Measurements from ENCODE around the gene MCTP1. TPM values are rescaled to one million over a fixed set of nuclear protein-coding genes. Genes with fewer than 3 reads are reported as not detected.

Gene MCTP1
- total RNA-seq, 1 experiment from 2014 or later, result 0.44 TPM

- TF ChIP-seq ZNF274 (IDR thresholded peaks at IDR 0.05; ENCODE audit: low read depth, low read length), result no peak
- TF ChIP-seq YY1 (IDR thresholded peaks at IDR 0.05; ENCODE audit: extremely low read depth, insufficient replicate concordance, low read depth, low read length), result no peak
Measured at GRCh38 chr5:95163079-95163478, 121.8 kb downstream of the MCTP1 start (continued).

GRCh38 chr5:95162231-95162992 lies 122.5 kb downstream of the MCTP1 start:
- no peak overlapping the region for H2AFZ ChIP-seq (ENCODE audit: low read depth, low read length, poor library complexity, severe bottlenecking)
- no peak overlapping the region for H3K4me3 ChIP-seq (replicated peaks in 1 of 2; ENCODE audit: low read depth in 1 of 2, low read length in 2 of 2)
- no peaks in the 10 kb centered on the region for H3K9me3 ChIP-seq (ENCODE audit: control insufficient read depth in 1 of 2, insufficient read depth in 1 of 2, low read depth in 1 of 2, low read length in 2 of 2)
- H4K20me1 ChIP-seq (ENCODE audit: insufficient read depth), result no peaks in the 10 kb centered on the region
- H3K9me2 ChIP-seq (ENCODE audit: insufficient read depth), result no peaks in the 10 kb centered on the region
- ChIA-PET POLR2A (no interaction called here), CTCF (no interaction called here), RAD21 (ENCODE audit: low non-redundant PET in 1 of 2, low total read pairs in 2 of 2, uncharacterized antibody in 2 of 2, unreplicated experiment in 2 of 2) (no interaction called here)
- no peaks in the 10 kb centered on the region for H3K79me2 ChIP-seq (ENCODE audit: insufficient read depth, low read length)
- H3K36me3 ChIP-seq (ENCODE audit: control insufficient read depth in 1 of 2, insufficient read depth in 2 of 2, low read length in 2 of 2), result no peaks in the 10 kb centered on the region
- no peak for ATAC-seq
- H3K9ac ChIP-seq (ENCODE audit: low read length), result no peak overlapping the region
- no peaks in the 10 kb centered on the region for H3K27me3 ChIP-seq (ENCODE audit: insufficient read depth, low read length)
- H3K4me1 ChIP-seq (ENCODE audit: control insufficient read depth in 1 of 2, insufficient read depth in 2 of 2, low read length in 2 of 2), result peaks cover 0 to 4% of the 10 kb centered on the region in 2 experiments; a peak in 2 of 4 replicates
- H3K27ac ChIP-seq (ENCODE audit: low read depth, low read length), result no peak overlapping the region
- TF ChIP-seq MAX (IDR thresholded peaks at IDR 0.05) (no peak), CTCF (IDR thresholded peaks at IDR 0.05 in 2 of 3, conservative IDR thresholded peaks at IDR 0.05 in 1 of 3; ENCODE audit: borderline replicate concordance in 1 of 3, insufficient read depth in 1 of 3, low read depth in 2 of 3, low read length in 2 of 3) (no peak), YY1 (IDR thresholded peaks at IDR 0.05; ENCODE audit: extremely low read depth, insufficient replicate concordance, low read depth, low read length) (no peak), RAD21 (IDR thresholded peaks at IDR 0.05; ENCODE audit: low read depth) (no peak), ZNF274 (IDR thresholded peaks at IDR 0.05; ENCODE audit: low read depth, low read length) (no peak), SIN3A (IDR thresholded peaks at IDR 0.05; ENCODE audit: low read depth) (no peak), FOSL1 (IDR thresholded peaks at IDR 0.05; ENCODE audit: low read depth) (no peak), ELF1 (IDR thresholded peaks at IDR 0.05; ENCODE audit: borderline replicate concordance, low read depth) (no peak), JUND (IDR thresholded peaks at IDR 0.05) (no peak), TCF7L2 (IDR thresholded peaks at IDR 0.05; ENCODE audit: borderline replicate concordance, extremely low read depth, insufficient read depth, insufficient read length) (no peak), ZBTB33 (IDR thresholded peaks at IDR 0.05; ENCODE audit: extremely low read depth, insufficient replicate concordance, low read length) (no peak), SP1 (IDR thresholded peaks at IDR 0.05; ENCODE audit: low read depth) (no peak), EZH2 (IDR thresholded peaks at IDR 0.05) (no peak), EZH2phosphoT487 (IDR thresholded peaks at IDR 0.05; ENCODE audit: borderline replicate concordance) (no peak), POLR2AphosphoS5 (IDR thresholded peaks at IDR 0.05; ENCODE audit: low read depth, low read length) (no peak), SRF (IDR thresholded peaks at IDR 0.05; ENCODE audit: low read depth) (no peak), ZFX (IDR thresholded peaks at IDR 0.05) (no peak), EGR1 (IDR thresholded peaks at IDR 0.05; ENCODE audit: low read depth) (no peak)
- H3K4me2 ChIP-seq (ENCODE audit: low read length), result no peak overlapping the region
- BruUV-seq (replicated peaks), result no TSS peak
- no peak for DNase-seq (ENCODE audit: low read depth, low spot score)
- intact Hi-C loops (cut with micrococcal nuclease), result no loop called here

All from HCT116 (cell line).